Measurements from ENCODE around the gene AIG1.
"Not testable (repeated sequence)": the region's sequence is repeated elsewhere in the genome, so short reads cannot be mapped to it uniquely, and the experiment has no call there.

Gene AIG1

DNA sequence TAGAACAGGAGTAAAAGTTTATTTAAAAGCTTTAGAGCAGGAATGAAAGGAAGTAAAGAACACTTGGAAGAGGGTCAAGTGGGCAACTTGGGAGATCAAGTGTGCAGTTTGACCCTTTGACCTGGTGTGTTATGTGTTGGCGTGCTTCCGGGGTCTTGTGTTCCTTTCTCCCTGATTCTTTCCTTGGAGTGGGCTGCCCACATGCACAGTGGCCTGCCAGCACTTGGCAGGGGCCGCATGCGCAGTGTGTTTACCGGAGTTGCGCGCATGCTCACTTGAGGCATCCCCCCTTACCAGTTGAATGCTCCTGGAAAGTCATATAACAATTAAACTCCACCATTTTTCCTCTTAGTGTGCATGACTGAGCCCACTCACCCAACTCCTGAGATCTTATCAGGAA, 229.5 kb downstream of the AIG1 start:
- DNase-seq, result no peak

DNA sequence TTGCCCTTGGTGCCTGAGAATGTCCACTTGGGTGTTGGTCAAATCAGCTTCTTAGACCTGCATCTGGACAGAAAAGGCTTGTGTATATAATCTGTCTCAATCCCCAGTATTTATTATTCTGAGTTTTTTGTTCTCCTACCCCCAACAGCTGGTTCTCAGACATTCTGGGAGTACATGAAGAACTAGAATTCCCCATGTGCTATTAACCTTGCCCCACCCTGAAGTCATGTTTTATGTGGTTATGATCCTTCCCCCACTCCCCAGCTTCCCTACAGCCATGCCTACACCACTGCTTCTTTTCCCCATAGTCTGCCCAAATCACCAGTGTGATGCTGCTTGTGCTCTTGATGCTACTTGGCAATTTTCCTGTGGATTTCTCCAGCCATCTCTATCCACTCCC, 232.8 kb downstream of the AIG1 start:
- DNase-seq, result no peak

DNA sequence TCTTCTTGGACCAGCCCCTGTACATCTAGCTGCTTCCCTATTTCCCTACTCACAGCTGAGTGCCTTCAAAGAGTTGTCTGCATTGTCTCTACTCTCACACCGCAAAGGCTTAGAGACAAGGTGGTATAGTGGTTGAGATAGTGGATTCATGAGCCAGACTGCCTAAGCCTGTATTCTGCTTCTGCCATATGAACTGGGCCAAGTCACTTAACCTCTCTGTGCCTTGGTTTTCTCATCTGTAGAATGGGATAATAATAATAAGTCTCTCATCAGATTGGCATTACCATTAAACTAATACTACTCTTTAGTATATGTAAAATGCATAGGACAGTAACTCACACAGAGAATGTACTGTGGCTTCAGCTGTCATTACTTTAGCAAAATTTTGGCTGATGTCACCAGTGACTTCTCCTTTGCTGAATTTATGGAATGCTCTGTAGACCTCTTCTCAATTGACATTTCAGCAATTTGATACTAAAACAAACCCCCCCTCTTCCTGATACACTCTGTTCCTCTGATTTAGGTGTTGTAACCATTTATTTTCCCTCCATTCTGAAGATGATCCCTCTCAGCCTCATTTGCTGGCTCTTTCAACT, 233.7 kb downstream of the AIG1 start:
- no peak for DNase-seq

DNA sequence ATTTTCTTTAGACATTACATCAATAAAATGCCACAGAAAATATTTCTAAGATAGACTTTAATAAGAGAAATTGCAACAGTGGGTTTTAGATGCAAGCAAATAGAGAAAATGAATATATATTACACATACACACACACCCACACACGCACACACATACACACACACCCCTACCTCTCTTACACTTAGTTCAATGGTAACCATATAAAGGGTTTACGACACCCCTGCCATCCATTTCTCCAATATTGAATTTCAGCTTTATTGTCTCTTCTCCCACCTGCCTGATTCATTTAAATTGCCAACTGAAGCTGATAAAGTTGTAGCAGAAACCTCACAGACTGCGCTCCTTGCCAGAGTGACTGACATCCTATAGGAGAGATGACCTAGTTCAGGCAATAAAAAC, 235.2 kb downstream of the AIG1 start:
- no peak for DNase-seq

DNA sequence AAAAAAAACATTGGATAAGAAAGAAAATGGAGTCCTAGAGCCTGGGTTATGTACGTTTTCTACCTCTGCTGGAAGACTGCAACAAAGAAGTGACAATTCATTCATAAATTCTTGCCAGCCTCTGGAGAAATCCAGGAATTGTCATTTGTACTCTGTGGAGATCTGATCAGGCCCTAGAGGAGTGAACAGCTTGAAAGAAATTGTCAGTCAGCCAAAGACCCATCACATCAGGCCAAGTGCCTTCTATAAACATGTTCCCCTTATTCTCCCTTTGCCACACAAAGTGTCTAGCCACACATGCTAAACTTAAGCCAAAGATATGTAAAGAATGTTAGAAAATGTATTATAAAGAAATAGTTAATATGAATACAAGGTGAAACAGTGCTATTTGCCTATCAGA, 237.4 kb downstream of the AIG1 start:
- DNase-seq, result no peak

DNA sequence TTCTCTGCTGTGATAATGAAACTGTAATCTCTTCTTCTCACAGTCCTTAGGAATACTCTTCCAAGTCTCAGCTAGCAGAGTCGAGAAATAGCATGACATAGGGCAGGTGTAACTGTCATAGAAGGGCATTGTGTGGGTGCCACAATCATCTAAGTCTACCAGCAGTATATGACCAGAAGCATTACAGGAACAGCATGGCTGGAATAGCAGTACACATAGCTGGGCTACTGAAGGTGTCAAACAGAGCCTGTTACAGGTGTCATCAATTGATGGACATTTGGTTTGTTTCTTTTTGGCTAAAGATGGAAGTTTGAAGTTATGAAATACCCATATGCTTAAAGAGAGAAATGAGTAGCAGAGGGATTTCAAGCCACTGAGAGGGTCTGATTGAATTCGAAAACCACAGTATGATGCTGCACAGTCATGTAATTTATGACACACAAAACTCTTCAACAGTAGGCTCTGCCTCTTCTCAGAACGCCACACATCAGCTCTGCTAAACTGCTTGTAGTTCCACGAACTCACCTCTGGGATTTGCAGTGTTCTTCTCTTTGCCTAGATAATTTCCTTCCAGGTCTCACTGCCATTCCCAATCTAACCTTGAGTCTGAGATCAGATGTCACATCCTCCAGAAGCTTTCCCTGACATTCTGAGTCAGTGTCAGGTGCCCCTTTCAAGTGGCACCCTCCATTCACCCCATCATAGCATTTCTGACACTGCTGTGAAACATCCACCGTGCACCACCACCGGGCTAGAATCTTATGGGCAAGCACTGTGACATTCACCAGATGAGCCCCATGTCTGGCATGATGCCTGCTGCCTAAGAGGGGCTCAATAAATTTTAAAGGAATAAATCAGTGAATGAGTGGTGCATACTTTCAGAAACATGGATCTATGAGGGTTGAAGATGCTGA, 238.8 kb downstream of the AIG1 start:
- no peak for DNase-seq

DNA sequence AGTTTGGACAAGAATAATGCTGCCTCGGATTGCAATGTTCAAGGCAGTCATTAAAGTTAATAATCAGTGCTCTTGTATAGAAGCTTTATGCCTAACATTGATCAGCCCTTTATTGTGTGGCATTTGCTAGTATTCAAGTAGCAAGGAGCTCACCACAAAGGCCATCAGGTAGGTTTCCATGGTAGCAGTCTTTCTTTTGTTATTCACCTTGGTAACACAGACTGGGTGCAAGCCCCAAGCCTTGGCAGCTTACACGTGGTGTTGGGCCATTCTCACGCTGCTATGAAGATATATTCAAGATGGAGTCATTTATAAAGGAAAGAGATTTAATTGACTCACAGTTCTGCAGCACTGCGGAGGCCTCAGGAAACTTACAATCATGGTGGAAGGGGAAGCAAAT, 240.5 kb downstream of the AIG1 start:
- DNase-seq, result no peak

DNA sequence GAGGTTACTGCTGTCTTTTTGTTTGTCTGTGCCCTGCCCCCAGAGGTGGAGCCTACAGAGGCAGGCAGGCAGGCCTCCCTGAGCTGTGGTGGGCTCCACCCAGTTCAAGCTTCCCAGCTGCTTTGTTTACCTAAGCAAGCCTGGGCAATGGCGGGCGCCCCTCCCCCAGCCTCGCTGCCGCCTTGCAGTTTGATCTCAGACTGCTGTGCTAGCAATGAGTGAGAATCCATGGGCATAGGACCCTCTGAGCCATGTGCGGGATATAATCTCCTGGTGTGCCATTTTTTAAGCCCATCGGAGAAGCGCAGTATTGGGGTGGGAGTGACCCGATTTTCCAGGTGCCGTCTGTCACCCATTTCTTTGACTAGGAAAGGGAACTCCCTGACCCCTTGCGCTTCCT, 247.1 kb downstream of the AIG1 start:
- not testable (repeated sequence) for DNase-seq

DNA sequence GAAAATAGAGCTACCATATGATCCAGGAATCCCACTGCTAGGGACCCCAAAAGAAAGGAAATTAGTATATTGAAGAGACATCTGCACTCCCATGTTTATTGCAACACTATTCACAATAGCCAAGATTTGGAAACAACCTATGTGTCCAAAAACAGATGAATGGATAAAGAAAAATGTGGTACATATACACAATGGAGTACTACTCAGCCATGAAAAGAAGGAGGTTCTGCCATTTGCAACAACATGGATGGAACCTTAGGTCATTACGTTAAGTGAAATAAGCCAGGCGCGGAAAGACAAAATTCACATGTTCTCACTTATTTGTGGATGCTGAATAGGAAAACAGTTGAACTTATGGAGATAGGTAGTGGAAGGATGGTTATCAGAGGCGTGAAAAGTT, 252.5 kb downstream of the AIG1 start:
- DNase-seq, result no peak

DNA sequence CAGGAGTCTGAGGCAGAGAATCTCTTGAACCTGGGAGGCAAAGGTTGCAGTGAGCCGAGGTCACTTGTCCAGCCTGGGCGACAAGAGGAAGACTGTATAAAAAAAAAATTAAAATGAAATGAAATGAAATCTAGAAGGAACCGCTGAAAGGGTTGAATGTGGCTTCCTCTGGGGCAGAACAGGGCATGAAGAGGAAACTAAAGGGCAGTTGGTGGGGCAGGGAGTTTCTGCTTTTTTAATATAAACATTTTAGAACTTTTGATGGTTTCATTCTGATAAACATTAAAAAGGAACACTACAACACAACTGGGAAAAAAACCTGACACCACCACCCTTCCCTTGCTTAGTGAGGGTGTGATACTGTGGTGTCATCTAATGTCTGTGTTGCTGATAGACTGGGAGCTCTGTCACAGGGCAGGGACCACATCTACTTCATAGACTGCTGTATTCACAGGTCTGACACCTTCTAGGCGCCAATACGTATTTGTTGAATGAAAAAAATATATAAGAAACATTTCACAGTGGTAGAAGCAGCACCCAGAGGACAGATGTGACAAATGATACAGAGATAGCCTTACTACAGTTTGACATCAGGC, 260.9 kb downstream of the AIG1 start:
- DNase-seq, result no peak

DNA sequence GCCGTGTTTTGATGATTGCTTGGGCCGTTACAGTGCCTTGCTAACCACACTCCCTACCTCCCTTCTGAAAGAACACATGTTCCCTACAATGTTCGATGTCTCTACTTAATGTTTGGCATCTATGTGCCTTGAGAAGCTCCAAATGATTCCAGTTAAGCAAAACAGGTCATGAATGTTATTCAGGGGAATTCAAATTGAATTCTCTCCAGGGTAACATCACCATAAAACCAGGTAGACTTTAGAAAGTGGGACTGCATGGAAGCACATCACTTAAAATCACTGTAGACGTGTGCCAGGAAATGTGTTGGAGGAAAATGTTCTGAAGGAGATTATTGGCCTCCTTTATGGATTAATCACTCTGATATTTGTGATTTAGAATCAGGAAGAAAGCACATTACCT, 261.7 kb downstream of the AIG1 start:
- no peak for DNase-seq

DNA sequence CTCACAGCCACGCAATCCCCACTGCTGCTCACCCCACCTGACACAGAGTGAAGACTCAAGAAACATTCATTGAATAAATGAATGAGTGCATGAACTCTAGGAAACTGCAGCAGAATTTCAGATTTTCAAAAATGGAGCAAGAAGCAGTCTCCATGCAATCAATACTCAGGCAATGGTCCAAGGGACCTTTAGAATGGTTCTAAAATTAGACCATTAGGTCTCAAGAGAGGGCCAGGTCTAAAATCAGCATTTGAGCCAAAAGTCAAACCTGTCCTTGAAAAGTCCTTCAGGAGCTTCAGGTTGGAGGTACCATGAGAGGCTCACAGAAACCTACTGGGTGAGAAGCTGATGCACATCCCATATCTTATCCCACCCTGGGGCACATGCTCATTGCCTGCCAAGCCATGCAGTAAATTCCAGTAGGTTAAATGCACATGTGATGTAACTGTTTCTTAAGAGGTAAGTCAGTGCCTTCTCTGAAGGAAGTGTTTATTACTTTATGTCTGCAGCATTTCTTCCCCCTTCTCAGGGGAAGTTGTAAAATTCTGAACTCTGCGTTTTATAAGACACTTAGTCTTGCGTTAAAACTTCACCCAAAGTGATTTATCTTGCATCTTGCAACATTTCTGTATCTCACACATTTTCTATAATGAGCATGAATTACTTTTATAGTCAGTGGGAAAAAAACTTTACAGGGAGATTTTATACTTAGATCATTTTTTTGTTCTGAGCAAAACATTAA, 263.2 kb downstream of the AIG1 start:
- DNase-seq, result no peak

DNA sequence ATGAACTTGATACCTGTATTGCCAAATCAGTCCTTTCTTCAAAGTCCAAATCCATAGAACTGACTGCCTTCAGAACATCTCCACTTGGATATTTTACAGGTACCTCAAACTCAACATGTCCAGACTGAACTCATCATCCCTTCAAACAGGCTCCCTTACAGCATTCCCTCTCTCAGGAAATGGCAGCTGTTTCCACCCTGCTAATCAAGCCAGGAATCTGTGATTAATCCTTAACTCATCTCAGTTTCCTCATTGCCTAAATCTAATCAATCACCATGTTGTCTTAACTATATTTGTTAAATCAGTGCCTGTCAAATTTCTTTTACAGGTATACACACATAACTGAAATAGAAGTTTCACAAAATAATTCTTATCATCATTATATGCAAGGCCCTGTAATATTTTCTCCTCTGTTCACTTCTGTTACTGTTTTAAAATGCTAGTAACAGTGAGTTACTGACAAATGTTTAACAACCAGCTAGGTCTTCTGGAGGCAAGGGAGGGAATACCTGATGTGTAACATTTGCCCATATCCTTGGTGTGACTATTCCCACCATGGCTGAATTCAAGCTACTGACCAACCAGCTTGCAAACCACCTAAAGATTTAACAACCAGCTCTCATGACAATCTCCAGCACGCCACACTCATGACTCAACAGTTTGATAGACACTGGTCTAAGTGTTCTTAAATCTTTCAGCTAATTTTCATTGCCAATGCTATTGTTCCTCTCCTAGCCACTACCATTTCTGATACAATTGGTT, 264.9 kb downstream of the AIG1 start:
- DNase-seq, result no peak

DNA sequence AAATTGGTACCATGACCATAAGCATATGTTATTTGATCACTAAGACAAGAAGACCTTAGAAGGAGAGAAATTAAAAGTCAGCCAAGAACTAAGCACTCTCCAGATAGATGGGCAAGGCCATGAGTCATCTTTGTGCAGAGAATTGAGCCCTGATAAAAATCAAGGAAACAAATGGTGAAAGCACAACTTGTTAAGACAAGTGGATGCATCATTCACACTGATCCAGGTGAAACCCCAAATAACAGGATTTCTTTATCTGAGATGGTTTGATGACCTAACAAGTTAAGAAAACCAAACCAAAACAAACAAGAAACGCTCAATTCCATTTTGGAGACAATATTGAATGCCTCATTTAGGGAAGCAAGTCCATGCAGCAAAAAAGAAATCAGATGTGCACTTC, 268.2 kb downstream of the AIG1 start:
- no peak for DNase-seq

DNA sequence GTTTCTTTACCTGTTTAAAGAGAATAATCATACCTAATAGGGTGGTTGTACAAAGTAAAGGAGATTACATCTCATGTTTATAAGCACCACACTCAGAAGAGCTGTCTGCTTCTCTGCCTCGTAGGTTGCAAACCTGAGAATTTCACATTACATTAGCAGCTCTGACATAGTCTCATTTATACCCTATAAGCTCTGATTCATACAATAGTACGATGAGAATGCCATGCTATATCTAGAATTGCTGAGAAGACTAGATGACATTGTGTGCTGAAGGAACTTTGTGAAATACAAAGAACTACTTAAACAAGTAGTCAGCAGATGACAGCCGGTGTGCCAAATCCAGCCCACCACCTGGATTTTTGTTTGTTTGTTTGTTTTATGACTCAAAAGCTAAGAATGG, 268.6 kb downstream of the AIG1 start:
- DNase-seq, result no peak

DNA sequence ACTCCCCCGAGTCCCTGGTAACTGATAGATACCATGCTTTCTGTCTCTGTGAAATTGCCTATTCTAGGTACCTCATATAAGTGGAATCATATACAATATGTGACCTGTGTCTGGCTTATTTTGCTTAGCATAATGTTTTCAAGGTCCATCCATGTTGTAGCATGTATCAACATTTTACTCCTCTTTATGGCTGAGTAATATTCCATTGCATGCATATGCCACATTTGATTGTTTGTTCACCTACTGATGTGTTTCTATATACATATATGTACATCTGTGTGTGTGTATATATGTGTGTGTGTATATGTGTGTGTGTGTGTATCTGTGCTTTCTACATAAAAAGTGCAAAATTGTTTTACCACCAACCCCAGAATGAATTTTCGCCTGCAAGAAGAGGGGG, 270.7 kb downstream of the AIG1 start:
- DNase-seq, result no peak

DNA sequence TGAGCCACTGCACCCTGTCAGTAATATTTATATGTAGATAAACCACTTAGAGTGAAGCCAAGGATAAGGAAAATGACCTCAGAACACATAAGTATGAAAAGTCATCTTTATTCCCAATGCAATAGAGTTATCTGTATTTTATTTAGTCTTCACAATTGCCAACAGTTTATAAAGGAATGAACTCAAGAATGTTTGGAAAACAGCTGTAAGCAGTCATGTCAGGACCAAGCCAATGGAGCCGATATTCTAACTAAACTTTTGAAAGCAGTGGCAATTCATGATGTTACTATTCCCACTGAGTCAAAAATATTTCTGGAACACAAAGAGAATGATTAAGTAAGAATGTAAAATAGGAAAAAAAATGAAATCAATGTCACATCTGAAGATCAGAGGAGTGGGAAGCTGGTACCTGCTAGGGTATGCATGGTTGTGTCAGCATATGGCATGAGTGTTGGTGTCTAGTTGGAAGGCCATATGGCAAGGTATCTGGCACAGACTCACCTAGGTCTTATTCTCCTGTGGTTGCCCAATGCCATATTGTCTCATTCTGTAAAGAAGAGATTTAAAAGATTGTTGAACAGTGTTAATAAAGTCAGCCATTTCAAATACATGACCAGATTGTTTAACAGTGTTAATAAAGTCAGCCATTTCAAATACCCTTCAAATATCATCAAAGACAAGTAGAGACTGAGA, 271.6 kb downstream of the AIG1 start:
- no peak for DNase-seq

DNA sequence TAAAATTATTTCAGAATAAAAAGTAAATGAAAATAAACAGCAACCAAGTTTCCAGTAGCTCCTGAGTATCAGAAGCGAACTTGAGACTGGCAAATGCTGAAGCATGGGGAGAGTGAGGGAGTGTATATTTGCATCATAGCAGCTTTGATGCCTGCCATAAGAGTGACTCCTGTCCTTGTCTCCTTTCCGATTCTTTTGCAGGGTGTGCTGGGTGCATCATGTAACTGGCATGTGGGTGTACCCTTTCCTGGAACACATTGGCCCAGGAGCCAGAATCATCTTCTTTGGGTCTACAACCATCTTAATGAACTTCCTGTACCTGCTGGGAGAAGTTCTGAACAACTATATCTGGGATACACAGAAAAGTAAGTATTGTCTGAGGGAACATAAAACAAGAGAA, 272.4 kb downstream of the AIG1 start:
- DNase-seq, result no peak

DNA sequence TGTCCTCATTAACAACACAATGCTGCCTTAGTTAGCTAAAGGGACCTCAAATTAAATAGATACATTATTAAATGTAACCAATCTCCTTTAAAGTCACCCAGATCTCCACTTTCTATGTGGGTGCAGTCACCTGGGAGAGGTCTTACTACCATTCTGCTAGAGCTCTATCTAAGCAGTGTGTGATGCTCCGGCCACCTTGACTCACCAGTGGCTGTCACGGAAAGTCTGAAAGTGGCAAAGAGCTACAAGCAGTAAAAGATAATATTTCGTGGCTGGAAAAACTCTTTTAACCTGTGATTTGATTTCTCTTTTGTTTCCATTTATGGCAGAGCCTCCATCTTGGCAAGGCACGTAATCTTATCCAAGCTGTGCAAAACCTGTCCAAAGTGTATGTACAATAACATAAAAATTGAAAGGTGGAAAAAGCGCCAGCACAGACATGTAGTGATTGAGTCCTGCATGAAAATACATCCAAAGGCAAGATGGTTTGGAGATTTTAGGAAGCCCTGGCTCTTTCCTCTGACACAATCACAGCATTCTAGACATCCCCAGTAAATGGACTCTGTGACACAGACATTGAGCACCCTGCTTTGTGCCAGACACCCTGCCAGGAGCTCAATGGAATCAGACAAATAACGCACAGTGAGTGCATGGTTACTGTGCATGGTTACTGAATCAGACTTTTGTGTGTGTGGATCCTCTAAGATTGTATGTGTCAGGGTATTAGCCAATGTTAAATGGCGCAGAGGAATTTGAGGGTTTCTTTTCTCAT, 273.2 kb downstream of the AIG1 start:
- no peak for DNase-seq

DNA sequence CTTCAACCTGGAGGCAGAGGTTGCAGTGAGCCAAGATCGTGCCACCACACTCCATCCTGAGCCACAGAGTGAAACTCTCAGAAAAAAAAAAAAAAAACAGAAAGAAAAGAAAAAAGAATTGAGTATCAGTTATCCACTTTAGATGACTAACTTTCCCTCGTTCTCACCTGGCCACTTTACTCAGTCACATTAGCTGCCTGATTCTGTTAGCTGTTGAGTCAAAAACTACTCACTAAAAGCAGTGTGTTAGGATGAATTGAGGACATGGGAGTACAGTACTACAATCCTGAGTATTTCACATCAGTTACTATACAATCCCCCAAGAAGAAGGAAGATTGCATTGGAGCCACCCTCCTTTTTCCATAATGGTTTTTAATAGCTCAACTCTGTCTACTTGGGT, 275.2 kb downstream of the AIG1 start:
- DNase-seq, result no peak

DNA sequence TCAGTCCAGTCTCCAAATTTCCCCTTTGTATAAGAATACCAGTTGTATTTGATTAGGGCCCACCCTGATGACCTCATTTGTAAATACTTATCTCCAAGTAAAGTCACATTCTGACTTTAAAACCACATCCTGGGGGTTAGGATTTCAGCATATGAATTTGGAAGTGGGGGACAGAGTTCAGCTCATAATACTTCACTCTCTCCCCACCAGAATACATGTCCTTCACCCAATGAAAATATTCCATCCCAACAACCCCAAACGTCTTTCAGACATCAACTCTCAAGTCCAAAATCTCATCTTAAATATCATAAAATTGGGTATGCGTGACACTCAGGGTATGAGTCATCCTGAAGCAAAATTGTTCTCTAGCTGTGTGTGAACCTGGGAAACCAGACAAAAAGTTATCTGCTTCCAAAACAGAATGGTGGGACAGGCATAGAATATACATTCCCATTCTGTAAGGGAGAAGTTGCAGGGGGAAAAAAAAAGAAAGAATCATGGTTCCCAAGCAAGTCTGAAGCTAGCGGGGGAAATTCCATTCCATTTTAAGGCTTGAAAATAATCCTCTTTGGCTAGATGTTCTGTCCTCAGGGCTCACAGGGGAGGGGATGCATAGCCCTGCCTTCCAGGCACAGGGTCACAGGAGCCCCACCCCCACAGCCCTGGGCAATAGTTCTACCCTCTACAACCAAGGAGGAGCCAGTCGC, 275.9 kb downstream of the AIG1 start:
- no peak for DNase-seq

Measured in NCI-H1048 (cell line).